Tibial nerve (tissue), 4 donors: ENCODE data around the gene PTGDR2.

Experiments used
- EP300 ChIP-seq, 2 donors: sonication (generic); formaldehyde crosslinking; IDR thresholded peaks; one replicate each; pipeline ENCODE4 v1.6.1; 2017; ENCODE audit warnings: antibody characterized with exemption in 2 of 2, mild to moderate bottlenecking in 1 of 2
- POLR2A ChIP-seq, 2 donors: fragments of 450-650 bp; IDR thresholded peaks; one replicate each; pipeline ENCODE4 v1.6.1; 2017; ENCODE audit warnings: antibody characterized with exemption in 2 of 2, mild to moderate bottlenecking in 2 of 2, moderate library complexity in 2 of 2
- TF ChIP-seq, protein P1 (sequence below), 5 experiments: fragments of 200-600 bp in 3 of 5; fragments of 450-650 bp in 2 of 5; sonication (generic) in 3 of 5; IDR thresholded peaks; one replicate each; pipeline ENCODE4 v1.5.1; 2016 to 2019; ENCODE audit warnings: antibody characterized with exemption in 5 of 5, mild to moderate bottlenecking in 3 of 5, moderate library complexity in 2 of 5

- TF ChIP-seq, protein P1, sequence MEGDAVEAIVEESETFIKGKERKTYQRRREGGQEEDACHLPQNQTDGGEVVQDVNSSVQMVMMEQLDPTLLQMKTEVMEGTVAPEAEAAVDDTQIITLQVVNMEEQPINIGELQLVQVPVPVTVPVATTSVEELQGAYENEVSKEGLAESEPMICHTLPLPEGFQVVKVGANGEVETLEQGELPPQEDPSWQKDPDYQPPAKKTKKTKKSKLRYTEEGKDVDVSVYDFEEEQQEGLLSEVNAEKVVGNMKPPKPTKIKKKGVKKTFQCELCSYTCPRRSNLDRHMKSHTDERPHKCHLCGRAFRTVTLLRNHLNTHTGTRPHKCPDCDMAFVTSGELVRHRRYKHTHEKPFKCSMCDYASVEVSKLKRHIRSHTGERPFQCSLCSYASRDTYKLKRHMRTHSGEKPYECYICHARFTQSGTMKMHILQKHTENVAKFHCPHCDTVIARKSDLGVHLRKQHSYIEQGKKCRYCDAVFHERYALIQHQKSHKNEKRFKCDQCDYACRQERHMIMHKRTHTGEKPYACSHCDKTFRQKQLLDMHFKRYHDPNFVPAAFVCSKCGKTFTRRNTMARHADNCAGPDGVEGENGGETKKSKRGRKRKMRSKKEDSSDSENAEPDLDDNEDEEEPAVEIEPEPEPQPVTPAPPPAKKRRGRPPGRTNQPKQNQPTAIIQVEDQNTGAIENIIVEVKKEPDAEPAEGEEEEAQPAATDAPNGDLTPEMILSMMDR (IDR thresholded peaks at IDR 0.05): no peak
- TF ChIP-seq POLR2A (IDR thresholded peaks at IDR 0.05) (no peak), EP300 (IDR thresholded peaks at IDR 0.05) (no peak)
These were observed 12.8 kb downstream of the PTGDR2 start for GRCh38 chr11:60842668-60843600.
